ENCODE measurements around the gene MDN1.

DNA sequence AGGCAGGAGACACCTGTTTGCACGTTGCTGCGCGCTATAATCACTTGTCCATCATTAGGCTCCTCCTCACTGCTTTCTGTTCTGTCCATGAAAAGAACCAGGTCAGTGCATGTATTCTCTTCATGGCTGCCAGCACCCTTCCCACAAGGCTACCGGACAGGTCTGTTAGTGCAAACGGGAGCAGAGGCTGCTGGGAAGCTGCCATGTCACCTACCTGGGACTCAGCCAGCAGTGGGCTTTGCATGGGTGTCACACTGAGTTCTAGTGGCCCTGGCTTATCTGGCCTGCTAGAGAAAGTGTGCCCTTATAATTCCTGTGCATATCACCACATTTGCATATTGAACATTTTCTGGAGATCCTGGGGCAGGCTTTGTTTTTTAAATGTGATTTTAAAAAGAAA lies 205.8 kb downstream of the MDN1 start:
- no peak for TF ChIP-seq POLR2AphosphoS5 (IDR thresholded peaks at IDR 0.05; ENCODE audit: low read depth, low read length)
- TF ChIP-seq, protein P1, sequence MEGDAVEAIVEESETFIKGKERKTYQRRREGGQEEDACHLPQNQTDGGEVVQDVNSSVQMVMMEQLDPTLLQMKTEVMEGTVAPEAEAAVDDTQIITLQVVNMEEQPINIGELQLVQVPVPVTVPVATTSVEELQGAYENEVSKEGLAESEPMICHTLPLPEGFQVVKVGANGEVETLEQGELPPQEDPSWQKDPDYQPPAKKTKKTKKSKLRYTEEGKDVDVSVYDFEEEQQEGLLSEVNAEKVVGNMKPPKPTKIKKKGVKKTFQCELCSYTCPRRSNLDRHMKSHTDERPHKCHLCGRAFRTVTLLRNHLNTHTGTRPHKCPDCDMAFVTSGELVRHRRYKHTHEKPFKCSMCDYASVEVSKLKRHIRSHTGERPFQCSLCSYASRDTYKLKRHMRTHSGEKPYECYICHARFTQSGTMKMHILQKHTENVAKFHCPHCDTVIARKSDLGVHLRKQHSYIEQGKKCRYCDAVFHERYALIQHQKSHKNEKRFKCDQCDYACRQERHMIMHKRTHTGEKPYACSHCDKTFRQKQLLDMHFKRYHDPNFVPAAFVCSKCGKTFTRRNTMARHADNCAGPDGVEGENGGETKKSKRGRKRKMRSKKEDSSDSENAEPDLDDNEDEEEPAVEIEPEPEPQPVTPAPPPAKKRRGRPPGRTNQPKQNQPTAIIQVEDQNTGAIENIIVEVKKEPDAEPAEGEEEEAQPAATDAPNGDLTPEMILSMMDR (IDR thresholded peaks at IDR 0.05), result no peak
- TF ChIP-seq, protein P2, sequence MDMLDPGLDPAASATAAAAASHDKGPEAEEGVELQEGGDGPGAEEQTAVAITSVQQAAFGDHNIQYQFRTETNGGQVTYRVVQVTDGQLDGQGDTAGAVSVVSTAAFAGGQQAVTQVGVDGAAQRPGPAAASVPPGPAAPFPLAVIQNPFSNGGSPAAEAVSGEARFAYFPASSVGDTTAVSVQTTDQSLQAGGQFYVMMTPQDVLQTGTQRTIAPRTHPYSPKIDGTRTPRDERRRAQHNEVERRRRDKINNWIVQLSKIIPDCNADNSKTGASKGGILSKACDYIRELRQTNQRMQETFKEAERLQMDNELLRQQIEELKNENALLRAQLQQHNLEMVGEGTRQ (IDR thresholded peaks at IDR 0.05; ENCODE audit: borderline replicate concordance, low read depth, low read length), result no peak
- TF ChIP-seq TAF1 (IDR thresholded peaks at IDR 0.05; ENCODE audit: borderline replicate concordance, low read depth, low read length), result no peak

Measured in SK-N-SH (cell line).